ENCODE results near the gene TAL1.

- TF ChIP-seq EZH2 (IDR thresholded peaks at IDR 0.05; ENCODE audit: low read depth, low read length, severe bottlenecking) = no peak
- no peak for TF ChIP-seq POLR2A (IDR thresholded peaks at IDR 0.05; ENCODE audit: control extremely low read depth in 1 of 2, low read depth in 2 of 2, low read length in 2 of 2)
- TF ChIP-seq, protein P1, sequence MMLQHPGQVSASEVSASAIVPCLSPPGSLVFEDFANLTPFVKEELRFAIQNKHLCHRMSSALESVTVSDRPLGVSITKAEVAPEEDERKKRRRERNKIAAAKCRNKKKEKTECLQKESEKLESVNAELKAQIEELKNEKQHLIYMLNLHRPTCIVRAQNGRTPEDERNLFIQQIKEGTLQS (IDR thresholded peaks at IDR 0.05; ENCODE audit: insufficient read depth, low read depth, low read length) = no peak
- no peak for TF ChIP-seq POLR2AphosphoS5 (IDR thresholded peaks at IDR 0.05; ENCODE audit: low read depth, low read length)
- TF ChIP-seq CTCF (IDR thresholded peaks at IDR 0.05; ENCODE audit: control extremely low read depth in 1 of 3, insufficient read depth in 1 of 3, low read depth in 1 of 3, low read length in 3 of 3) = no peak
- TF ChIP-seq CHD2 (IDR thresholded peaks at IDR 0.05; ENCODE audit: low read length) = no peak
- no peak for TF ChIP-seq CHD1 (IDR thresholded peaks at IDR 0.05; ENCODE audit: low read depth, low read length)
- TF ChIP-seq, protein P2, sequence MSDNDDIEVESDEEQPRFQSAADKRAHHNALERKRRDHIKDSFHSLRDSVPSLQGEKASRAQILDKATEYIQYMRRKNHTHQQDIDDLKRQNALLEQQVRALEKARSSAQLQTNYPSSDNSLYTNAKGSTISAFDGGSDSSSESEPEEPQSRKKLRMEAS (IDR thresholded peaks at IDR 0.05) = no peak
- no peak for TF ChIP-seq EP300 (IDR thresholded peaks at IDR 0.05; ENCODE audit: borderline replicate concordance in 1 of 2, low read depth in 2 of 2, low read length in 2 of 2)
Measured at GRCh38 chr1:47212636-47213229, 19.3 kb downstream of the TAL1 start.

Measured in H1 (cell line).